ENCODE measurements around the gene CNKSR2. TPM values are rescaled to one million over a fixed set of nuclear protein-coding genes. Genes with fewer than 3 reads are reported as not detected.

Gene CNKSR2
- total RNA-seq, 2 donors from 2014 or later = 0.98 to 2.4 TPM

DNA sequence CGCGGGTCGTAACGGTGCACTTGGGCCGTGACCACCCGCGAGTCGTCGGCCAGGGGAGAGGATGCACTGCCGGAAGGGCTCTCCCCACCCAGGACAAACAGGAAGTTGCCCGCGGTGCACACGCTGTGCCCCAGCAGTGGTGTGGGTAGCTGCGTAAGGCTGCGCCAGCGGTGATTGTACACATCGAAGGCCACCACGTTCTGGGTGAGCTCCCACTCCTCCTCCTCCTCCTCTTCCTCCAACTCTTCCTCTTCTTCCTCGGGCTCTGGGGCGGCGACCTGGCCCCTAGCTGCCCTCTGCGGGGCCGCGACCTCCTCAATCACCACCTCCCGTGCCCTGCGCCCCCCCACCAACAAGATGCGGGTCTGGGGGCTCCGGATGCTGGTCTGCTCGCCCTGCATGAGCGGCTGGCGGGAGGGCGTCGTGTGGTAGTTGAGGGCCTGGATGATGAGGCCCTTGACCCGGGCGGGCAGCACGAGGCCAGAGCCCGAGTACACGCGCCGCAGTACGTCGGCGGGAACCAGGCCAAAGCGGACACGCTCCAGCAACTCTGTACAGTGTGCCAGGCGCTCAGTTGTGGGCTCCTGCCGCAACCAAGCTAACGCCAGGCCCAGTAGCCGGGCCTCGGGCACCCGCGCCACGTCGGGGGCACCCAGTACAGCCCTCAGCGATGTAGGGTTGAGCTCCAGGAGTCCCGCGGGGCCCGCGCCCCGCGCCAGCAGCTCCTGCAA is 282.5 kb downstream of the CNKSR2 start:
- no peak for DNase-seq (ENCODE audit: low spot score)
- Mint-ChIP-seq H3K4me3 (no peak overlapping the region), H3K36me3 (no peaks in the 10 kb centered on the region), H3K4me1 (ENCODE audit: low read depth in 2 of 2) (no peaks in the 10 kb centered on the region), H3K9me3 (no peaks in the 10 kb centered on the region), H3K27me3 (peaks cover 0 to 6% of the 10 kb centered on the region in 2 donors), H3K27ac (no peak overlapping the region)
- no peak for ATAC-seq

GRCh38 chrX:21657318-21658151 is 283.3 kb downstream of the CNKSR2 start:
- DNase-seq (ENCODE audit: low spot score) (no peak), ATAC-seq (no peak)
- H3K4me1 Mint-ChIP-seq (ENCODE audit: low read depth in 2 of 2) = no peaks in the 10 kb centered on the region
- no peak overlapping the region for H3K4me3 Mint-ChIP-seq
- no peaks in the 10 kb centered on the region for H3K9me3 Mint-ChIP-seq
- peaks cover 7 to 11% of the 10 kb centered on the region in 2 donors for H3K27me3 Mint-ChIP-seq
- H3K27ac Mint-ChIP-seq = no peak overlapping the region
- H3K36me3 Mint-ChIP-seq = no peaks in the 10 kb centered on the region

DNA sequence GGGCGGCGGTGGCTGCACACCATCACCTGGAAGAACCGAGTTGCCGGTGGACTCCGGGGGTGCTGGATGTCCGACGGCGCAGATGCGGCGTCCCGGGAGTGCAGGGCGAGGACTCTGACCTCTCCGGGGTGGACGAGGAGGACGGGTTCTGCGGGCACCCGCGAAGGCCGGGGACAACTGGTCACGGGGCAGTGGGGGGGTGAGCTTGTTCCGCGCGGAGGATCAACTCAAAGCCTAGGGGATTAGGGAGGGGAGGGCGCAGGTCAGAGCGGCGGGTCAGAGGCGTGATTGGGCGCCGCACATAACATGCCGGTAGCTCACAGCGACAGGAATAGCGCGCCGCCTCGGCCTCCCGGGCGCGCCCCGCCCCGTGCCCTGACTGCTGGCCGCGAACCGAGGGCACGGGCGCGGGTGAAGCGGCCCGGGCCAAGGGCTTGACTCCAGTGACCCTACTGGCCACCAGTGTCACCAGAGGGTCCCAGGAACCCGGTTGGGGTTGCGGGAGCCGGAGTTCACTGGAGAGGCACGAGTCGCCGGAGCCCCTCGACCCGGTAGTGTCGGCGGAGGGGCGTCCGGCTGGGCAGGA is 284.0 kb downstream of the CNKSR2 start, which contains the start of gene KLHL34:
TSS of gene KLHL34 (minus strand) at position 179 of the 586 bp plus-strand sequence. CDS start 542 bp downstream, outside the sequence.
- DNase-seq (ENCODE audit: low spot score) = no peak
- Mint-ChIP-seq H3K36me3 (no peaks in the 10 kb centered on the region), H3K27me3 (peaks cover 10 to 11% of the 10 kb centered on the region in 2 donors), H3K9me3 (no peaks in the 10 kb centered on the region), H3K4me3 (no peak within 1 kb of the TSS), H3K4me1 (ENCODE audit: low read depth in 2 of 2) (no peaks in the 10 kb centered on the region), H3K27ac (no peak within 1 kb of the TSS)
- ATAC-seq = peak in 1 of 2 donors; percentile 40

DNA sequence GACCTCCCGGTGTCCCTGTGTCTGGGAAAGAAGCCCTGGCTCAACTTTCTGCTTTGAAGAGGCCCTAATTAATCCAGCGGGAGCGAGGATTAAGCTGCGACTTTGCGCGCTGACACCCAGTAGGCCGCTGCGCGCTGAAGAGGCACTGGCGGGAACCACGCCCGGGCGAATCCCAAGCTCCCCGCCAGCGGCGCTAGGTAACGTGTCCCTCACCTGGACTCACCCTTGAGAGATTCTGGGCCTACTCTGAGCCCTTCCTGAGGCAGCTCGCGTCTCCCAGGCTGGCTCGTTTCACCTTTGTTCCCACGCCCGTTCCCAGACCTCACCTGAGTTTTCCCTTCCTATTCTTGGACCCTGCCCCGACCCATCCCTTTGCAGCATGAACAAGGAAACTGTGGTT is 284.5 kb downstream of the CNKSR2 start:
- H3K9me3 Mint-ChIP-seq = no peaks in the 10 kb centered on the region
- no peaks in the 10 kb centered on the region for H3K4me1 Mint-ChIP-seq (ENCODE audit: low read depth in 2 of 2)
- DNase-seq (ENCODE audit: low spot score) = no peak
- no peaks in the 10 kb centered on the region for H3K36me3 Mint-ChIP-seq
- H3K4me3 Mint-ChIP-seq = no peak overlapping the region
- ATAC-seq = no peak
- peaks cover 10 to 11% of the 10 kb centered on the region in 2 donors for H3K27me3 Mint-ChIP-seq
- H3K27ac Mint-ChIP-seq = no peak overlapping the region

- Mint-ChIP-seq H3K36me3 (no peaks in the 10 kb centered on the region), H3K4me1 (ENCODE audit: low read depth in 2 of 2) (no peaks in the 10 kb centered on the region), H3K27me3 (peaks cover 10 to 11% of the 10 kb centered on the region in 2 donors), H3K9me3 (no peaks in the 10 kb centered on the region), H3K4me3 (no peak overlapping the region), H3K27ac (no peak overlapping the region)
- no peak for DNase-seq (ENCODE audit: low spot score)
- no peak for ATAC-seq
Observed at GRCh38 chrX:21659320-21659719, 285.1 kb downstream of the CNKSR2 start.

DNA sequence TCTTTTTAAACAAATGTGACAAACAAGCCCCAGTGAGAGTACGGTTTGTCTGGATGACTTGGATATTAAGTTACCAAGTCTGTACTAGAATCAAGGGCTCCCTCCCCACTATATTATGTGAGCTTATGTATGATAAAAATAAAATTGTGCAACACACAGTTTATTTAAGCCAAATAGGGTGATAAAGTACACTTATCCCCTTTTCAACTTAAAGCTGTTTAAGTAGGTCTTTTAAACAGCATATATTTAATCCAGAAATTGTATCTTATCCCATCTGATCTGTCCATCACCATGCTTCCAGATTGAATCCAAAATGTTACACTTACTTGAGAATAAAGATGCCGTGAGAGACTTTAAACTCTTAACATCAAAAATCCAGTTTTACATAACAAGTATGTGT is 285.9 kb downstream of the CNKSR2 start:
- no peak overlapping the region for H3K27ac Mint-ChIP-seq
- no peaks in the 10 kb centered on the region for H3K36me3 Mint-ChIP-seq
- no peak overlapping the region for H3K4me3 Mint-ChIP-seq
- H3K4me1 Mint-ChIP-seq (ENCODE audit: low read depth in 2 of 2) = no peaks in the 10 kb centered on the region
- ATAC-seq (no peak), DNase-seq (ENCODE audit: low spot score) (no peak)
- H3K9me3 Mint-ChIP-seq = no peaks in the 10 kb centered on the region
- peaks cover 10 to 11% of the 10 kb centered on the region in 2 donors for H3K27me3 Mint-ChIP-seq

- no peaks in the 10 kb centered on the region for H3K4me1 Mint-ChIP-seq (ENCODE audit: low read depth in 2 of 2)
- ATAC-seq (no peak), DNase-seq (ENCODE audit: low spot score) (no peak)
- peaks cover 10 to 13% of the 10 kb centered on the region in 2 donors for H3K27me3 Mint-ChIP-seq
- no peaks in the 10 kb centered on the region for H3K9me3 Mint-ChIP-seq
- H3K36me3 Mint-ChIP-seq = no peaks in the 10 kb centered on the region
- H3K27ac Mint-ChIP-seq = no peak overlapping the region
- no peak overlapping the region for H3K4me3 Mint-ChIP-seq
Observed at GRCh38 chrX:21661316-21661715, 287.1 kb downstream of the CNKSR2 start.

GRCh38 chrX:21662761-21663160 is 288.5 kb downstream of the CNKSR2 start:
- Mint-ChIP-seq H3K9me3 (no peaks in the 10 kb centered on the region), H3K27ac (no peak overlapping the region), H3K4me3 (no peak overlapping the region), H3K27me3 (peaks cover 10 to 11% of the 10 kb centered on the region in 2 donors), H3K36me3 (no peaks in the 10 kb centered on the region), H3K4me1 (ENCODE audit: low read depth in 2 of 2) (no peaks in the 10 kb centered on the region)
- DNase-seq (ENCODE audit: low spot score) (no peak), ATAC-seq (no peak)

GRCh38 chrX:21666252-21666651 is 292.0 kb downstream of the CNKSR2 start:
- DNase-seq (ENCODE audit: low spot score) = no peak
- H3K27ac Mint-ChIP-seq = no peak overlapping the region

GRCh38 chrX:21666679-21667078 is 292.5 kb downstream of the CNKSR2 start:
- H3K36me3 Mint-ChIP-seq = no peaks in the 10 kb centered on the region
- H3K27me3 Mint-ChIP-seq = peaks cover 7 to 10% of the 10 kb centered on the region in 2 donors
- no peaks in the 10 kb centered on the region for H3K4me1 Mint-ChIP-seq (ENCODE audit: low read depth in 2 of 2)
- H3K27ac Mint-ChIP-seq = no peak overlapping the region
- no peak overlapping the region for H3K4me3 Mint-ChIP-seq
- DNase-seq (ENCODE audit: low spot score) (no peak), ATAC-seq (no peak)
- H3K9me3 Mint-ChIP-seq = no peaks in the 10 kb centered on the region

More at GRCh38 chrX:21666252-21666651, 292.0 kb downstream of the CNKSR2 start:
- Mint-ChIP-seq H3K36me3 (no peaks in the 10 kb centered on the region), H3K27me3 (peaks cover 7 to 10% of the 10 kb centered on the region in 2 donors), H3K4me3 (no peak overlapping the region), H3K4me1 (ENCODE audit: low read depth in 2 of 2) (no peaks in the 10 kb centered on the region), H3K9me3 (no peaks in the 10 kb centered on the region)
- ATAC-seq = no peak

- Mint-ChIP-seq H3K9me3 (no peaks in the 10 kb centered on the region), H3K27ac (no peak overlapping the region), H3K4me3 (no peak overlapping the region), H3K36me3 (no peaks in the 10 kb centered on the region), H3K4me1 (ENCODE audit: low read depth in 2 of 2) (no peaks in the 10 kb centered on the region), H3K27me3 (peaks cover 12 to 13% of the 10 kb centered on the region in 2 donors)
- DNase-seq (ENCODE audit: low spot score) (no peak), ATAC-seq (no peak)
Observed at GRCh38 chrX:21674430-21675186, 300.4 kb downstream of the CNKSR2 start.

GRCh38 chrX:21675931-21676330 is 301.7 kb downstream of the CNKSR2 start:
- Mint-ChIP-seq H3K9me3 (no peaks in the 10 kb centered on the region), H3K4me3 (no peak overlapping the region), H3K27ac (no peak overlapping the region), H3K27me3 (peaks cover 12 to 13% of the 10 kb centered on the region in 2 donors), H3K36me3 (no peaks in the 10 kb centered on the region), H3K4me1 (ENCODE audit: low read depth in 2 of 2) (no peaks in the 10 kb centered on the region)
- no peak for DNase-seq (ENCODE audit: low spot score)
- no peak for ATAC-seq

DNA sequence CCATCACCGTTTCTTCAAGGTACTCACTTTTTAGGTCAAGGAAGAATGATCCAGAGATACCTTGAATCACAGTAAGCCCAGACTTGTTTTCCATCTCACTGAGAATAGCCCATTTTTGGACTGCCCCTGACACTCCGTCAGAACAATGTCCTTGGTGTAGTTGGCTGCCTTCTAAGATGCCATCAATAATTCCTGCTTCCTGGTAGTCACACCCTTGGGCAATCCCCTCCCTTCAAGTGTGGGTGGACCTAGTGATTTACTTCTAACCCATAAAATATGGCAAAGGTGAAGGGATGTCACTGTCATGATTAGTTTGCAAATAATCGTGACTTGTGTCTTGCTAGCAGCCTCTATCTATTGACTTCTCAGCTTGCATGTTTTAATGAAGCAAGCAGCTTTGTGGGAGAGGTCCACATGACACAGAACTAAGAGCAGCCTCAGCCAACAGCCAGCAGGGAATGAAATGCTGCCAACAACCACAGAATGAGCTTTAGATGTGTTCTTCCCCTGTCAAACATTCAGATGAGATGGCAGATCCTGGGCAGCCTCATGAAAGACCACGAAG is 303.9 kb downstream of the CNKSR2 start:
- Mint-ChIP-seq H3K27ac (no peak overlapping the region), H3K36me3 (no peaks in the 10 kb centered on the region), H3K4me1 (ENCODE audit: low read depth in 2 of 2) (no peaks in the 10 kb centered on the region), H3K9me3 (no peaks in the 10 kb centered on the region), H3K4me3 (no peak overlapping the region), H3K27me3 (peaks cover 8% of the 10 kb centered on the region in 2 donors)
- ATAC-seq = no peak
- DNase-seq (ENCODE audit: low spot score) = no peak
